Osteoblast (primary cell): Measurements from ENCODE around the gene JPH3. TPM values are rescaled to one million over a fixed set of nuclear protein-coding genes. Genes with fewer than 3 reads are reported as not detected.
A peak's percentile ranks its signal among the peaks of the same experiment; 100 is the strongest.
"Not testable (repeated sequence)": the region's sequence is repeated elsewhere in the genome, so short reads cannot be mapped to it uniquely, and the experiment has no call there.

Experiments
- DNase-seq: peaks from one replicate; pipeline ENCODE4 v3.0.0; 2011; ENCODE audit warnings: low spot score, mixed read lengths; ENCODE audit not compliant: insufficient read length; ENCODE audit errors: missing footprints
- H2AFZ ChIP-seq: 2 replicates; pipeline ENCODE4 v1.6.0; 2011; ENCODE audit warnings: mild to moderate bottlenecking, low read length
- H3K27ac ChIP-seq: 2 replicates; pipeline ENCODE4 v1.5.1; 2011; ENCODE audit warnings: mild to moderate bottlenecking, low read depth, low read length, moderate library complexity
- H3K27me3 ChIP-seq: 2 replicates; pipeline ENCODE4 v1.6.0; 2012; ENCODE audit warnings: mild to moderate bottlenecking, control low read depth, inconsistent platforms, low read length, moderate library complexity; ENCODE audit not compliant: insufficient read depth
- H3K36me3 ChIP-seq: 2 replicates; pipeline ENCODE4 v1.5.1; 2011; ENCODE audit warnings: mild to moderate bottlenecking, low read length, control low read depth, moderate library complexity; ENCODE audit not compliant: insufficient read depth
- H3K4me1 ChIP-seq: 2 replicates; pipeline ENCODE4 v1.5.1; 2011; ENCODE audit warnings: mild to moderate bottlenecking, low read length, control low read depth, moderate library complexity; ENCODE audit not compliant: insufficient read depth
- H3K4me2 ChIP-seq: 2 replicates; pipeline ENCODE4 v1.6.0; 2011; ENCODE audit warnings: mild to moderate bottlenecking, low read length; ENCODE audit not compliant: insufficient read depth
- H3K4me3 ChIP-seq: fragments of 200-600 bp; sonication (generic); 3 replicates; pipeline ENCODE4 v1.5.1; 2012; ENCODE audit warnings: mild to moderate bottlenecking, low read length, inconsistent platforms; ENCODE audit not compliant: insufficient read depth
- H3K79me2 ChIP-seq: 2 replicates; pipeline ENCODE4 v1.6.0; 2012; ENCODE audit warnings: mild to moderate bottlenecking, low read length, control low read depth, inconsistent platforms; ENCODE audit not compliant: insufficient read depth
- H3K9me3 ChIP-seq: 2 replicates; pipeline ENCODE4 v1.5.1; 2011; ENCODE audit warnings: low read depth, low read length, control low read depth
- H4K20me1 ChIP-seq: 2 replicates; pipeline ENCODE4 v1.6.0; 2012; ENCODE audit warnings: mild to moderate bottlenecking, low read length, control low read depth; ENCODE audit not compliant: insufficient read depth
- CTCF ChIP-seq: IDR thresholded peaks from 2 replicates; pipeline ENCODE4 v1.5.1; 2011; ENCODE audit warnings: mild to moderate bottlenecking, low read depth, low read length, moderate library complexity; ENCODE audit errors: extremely low read depth
- total RNA-seq: library from RNA; depleted of rRNA; stranded (reverse); fragments of >200 nt; gene quantifications from 2 replicates; pipeline ENCODE4 v1.2.3, GENCODE V29; 2012

The JPH3 gene
- total RNA-seq, 1 donor = not detected

GRCh38 chr16:87576171-87576570 lies 26.1 kb upstream of the JPH3 start:
- Histone ChIP-seq H3K9me3 (no peaks in the 10 kb centered on the region), H3K4me1 (peaks cover 6% of the 10 kb centered on the region), H3K36me3 (no peaks in the 10 kb centered on the region), H3K4me2 (no peak overlapping the region), H3K27ac (no peak overlapping the region), H3K27me3 (no peaks in the 10 kb centered on the region), H3K79me2 (no peaks in the 10 kb centered on the region), H4K20me1 (no peaks in the 10 kb centered on the region), H2AFZ (no peak overlapping the region), H3K4me3 (no peak overlapping the region)
- DNase-seq = peak; percentile 41
- no peak for TF ChIP-seq CTCF

- peaks cover 27% of the 10 kb centered on the region for H3K4me1 ChIP-seq
- not testable (repeated sequence) for H3K27ac ChIP-seq
- peak; percentile 72 for DNase-seq
Measured at GRCh38 chr16:87578142-87578930, 24.0 kb upstream of the JPH3 start.

GRCh38 chr16:87579691-87580090 lies 22.6 kb upstream of the JPH3 start:
- no peak for DNase-seq
- H2AFZ ChIP-seq = no peak overlapping the region
- no peaks in the 10 kb centered on the region for H4K20me1 ChIP-seq
- H3K36me3 ChIP-seq = no peaks in the 10 kb centered on the region
- no peak overlapping the region for H3K27ac ChIP-seq
- no peaks in the 10 kb centered on the region for H3K79me2 ChIP-seq
- no peaks in the 10 kb centered on the region for H3K9me3 ChIP-seq
- H3K4me2 ChIP-seq = no peak overlapping the region
- peaks cover 38% of the 10 kb centered on the region for H3K4me1 ChIP-seq
- no peak for TF ChIP-seq CTCF
- H3K4me3 ChIP-seq = no peak overlapping the region
- no peaks in the 10 kb centered on the region for H3K27me3 ChIP-seq

More at GRCh38 chr16:87578142-87578930, 24.0 kb upstream of the JPH3 start:
- not testable (repeated sequence) for H3K4me3 ChIP-seq, H3K79me2 ChIP-seq, H3K27me3 ChIP-seq, H4K20me1 ChIP-seq, H2AFZ ChIP-seq, H3K9me3 ChIP-seq, H3K36me3 ChIP-seq, H3K4me2 ChIP-seq

- DNase-seq = peak; percentile 66
- H3K27me3 ChIP-seq = peaks cover 4% of the 10 kb centered on the region
- no peaks in the 10 kb centered on the region for H3K9me3 ChIP-seq
- no peak overlapping the region for H2AFZ ChIP-seq
- no peak overlapping the region for H3K4me2 ChIP-seq
- H3K27ac ChIP-seq = peak overlapping the region; percentile 97
- H3K79me2 ChIP-seq = no peaks in the 10 kb centered on the region
- H4K20me1 ChIP-seq = no peaks in the 10 kb centered on the region
- TF ChIP-seq CTCF = peak; percentile 20
- no peaks in the 10 kb centered on the region for H3K36me3 ChIP-seq
- H3K4me3 ChIP-seq = no peak overlapping the region
- peaks cover 38% of the 10 kb centered on the region for H3K4me1 ChIP-seq
Measured at GRCh38 chr16:87580855-87581261, 21.4 kb upstream of the JPH3 start.
